Measurements from ENCODE around the gene ADPRS.
A peak's percentile ranks its signal among the peaks of the same experiment; 100 is the strongest.

ADPRS gene, protein sequence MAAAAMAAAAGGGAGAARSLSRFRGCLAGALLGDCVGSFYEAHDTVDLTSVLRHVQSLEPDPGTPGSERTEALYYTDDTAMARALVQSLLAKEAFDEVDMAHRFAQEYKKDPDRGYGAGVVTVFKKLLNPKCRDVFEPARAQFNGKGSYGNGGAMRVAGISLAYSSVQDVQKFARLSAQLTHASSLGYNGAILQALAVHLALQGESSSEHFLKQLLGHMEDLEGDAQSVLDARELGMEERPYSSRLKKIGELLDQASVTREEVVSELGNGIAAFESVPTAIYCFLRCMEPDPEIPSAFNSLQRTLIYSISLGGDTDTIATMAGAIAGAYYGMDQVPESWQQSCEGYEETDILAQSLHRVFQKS

DNA sequence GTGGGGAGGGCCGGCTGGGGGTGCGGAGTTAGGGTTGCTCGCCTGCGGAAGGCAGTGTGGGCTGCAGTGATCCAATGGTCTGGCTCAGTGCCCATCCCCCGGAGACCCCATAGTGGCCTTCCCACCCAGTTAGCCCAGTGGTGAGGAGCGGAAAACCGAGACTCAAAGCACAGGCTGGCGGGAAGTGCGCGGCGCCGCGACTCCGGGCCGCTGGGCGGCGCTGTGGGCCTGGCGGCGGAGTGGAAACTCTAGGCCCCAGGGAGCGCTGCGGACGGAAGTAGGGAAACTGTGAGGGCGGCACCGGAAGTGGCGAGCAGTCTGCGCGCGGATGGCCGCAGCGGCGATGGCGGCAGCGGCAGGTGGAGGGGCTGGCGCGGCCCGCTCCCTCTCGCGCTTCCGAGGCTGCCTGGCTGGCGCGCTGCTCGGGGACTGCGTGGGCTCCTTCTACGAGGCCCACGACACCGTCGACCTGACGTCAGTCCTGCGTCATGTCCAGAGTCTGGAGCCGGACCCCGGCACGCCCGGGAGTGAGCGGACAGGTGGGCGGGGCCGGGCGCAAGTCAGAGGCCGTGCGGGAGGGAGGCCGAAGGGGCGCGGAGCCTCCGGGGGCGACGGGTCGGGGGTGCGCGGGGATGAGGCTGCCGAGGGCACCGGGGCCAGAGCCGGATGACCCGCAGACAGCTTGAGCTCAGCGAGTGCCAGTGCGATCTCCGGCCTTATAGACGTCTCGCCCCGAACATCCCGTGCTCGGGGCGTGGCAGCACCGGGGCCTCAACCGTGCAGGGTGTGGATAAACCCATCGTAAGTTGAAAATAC lies at the start of gene ADPRS:
Gene ADPRS (plus strand): TSS at position 316 of the 816 bp plus-strand sequence. CDS start 13 bp downstream, at position 329.
- DNase-seq, result peak; percentile 79

DNA sequence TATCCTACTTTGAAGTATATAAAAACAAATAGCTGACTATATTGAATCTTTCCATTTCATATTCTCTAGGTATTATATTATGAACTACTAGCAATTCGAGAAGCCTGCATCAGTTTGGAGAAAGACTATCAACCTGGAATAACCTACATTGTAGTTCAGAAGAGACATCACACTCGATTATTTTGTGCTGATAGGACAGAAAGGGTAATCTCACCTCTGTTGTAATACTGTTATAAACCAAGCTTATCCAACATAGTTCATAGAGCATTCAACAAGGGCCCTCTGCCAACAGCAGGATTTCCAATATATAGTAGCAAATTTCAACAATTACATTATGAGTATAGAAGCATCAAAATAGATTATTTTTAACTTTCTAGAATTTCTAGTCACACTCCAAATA lies 48.5 kb upstream of the ADPRS start:
- no peak for DNase-seq

DNA sequence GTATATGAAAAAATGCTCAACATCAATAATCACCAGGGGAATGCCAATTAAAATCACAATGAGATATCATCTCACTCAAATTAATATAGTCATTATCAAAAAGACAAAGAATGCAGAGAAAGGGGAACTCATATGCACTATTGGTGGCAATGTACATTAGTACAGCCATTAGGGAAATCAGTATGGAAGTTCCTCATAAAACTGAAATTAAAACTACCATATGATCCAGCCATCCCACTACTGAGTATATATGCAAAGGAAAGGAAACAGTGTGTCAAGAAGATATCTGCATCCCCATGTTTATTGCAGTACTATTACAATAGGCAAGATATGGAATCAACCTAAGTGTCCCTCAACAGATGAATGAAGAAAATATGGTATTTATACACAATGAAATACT lies 36.9 kb upstream of the ADPRS start:
- no peak for DNase-seq

DNA sequence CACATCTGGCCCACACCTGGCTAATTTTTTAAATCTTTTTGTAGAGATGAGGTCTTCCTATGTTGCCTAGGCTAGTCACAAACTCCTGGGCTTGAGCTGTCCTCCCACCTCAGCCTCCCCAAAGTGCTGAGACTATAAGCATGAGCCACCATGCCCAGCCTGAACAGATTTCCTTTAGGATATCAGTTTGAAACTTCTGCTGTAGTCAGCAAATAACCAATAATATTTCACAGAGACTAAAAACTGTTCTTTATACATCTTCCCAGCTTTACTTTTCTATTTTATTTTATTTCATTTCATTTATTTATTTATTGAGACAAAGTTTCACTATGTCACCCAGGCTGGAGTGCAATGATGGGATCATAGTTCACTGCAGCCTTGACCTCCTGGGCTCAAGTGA lies 34.7 kb upstream of the ADPRS start:
- DNase-seq, result no peak

DNA sequence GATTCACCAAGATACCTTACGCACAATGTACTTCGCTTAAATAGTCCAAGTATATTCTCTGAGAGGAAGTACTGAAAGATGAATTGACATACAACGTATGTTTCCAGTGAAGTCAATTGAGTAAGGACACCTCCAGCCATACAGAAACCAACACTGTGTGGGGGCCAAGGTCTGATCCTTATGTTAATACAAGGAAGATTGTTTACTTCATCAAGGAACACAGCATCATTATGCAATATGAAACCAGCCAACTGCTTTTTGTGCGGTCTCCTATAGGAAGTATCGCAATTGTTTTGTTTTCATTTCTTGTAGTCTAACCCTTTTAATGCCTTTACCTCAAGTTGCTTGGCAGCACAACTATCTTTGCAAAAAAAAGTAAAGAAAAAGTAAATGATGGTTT lies 33.0 kb upstream of the ADPRS start:
- DNase-seq, result no peak

DNA sequence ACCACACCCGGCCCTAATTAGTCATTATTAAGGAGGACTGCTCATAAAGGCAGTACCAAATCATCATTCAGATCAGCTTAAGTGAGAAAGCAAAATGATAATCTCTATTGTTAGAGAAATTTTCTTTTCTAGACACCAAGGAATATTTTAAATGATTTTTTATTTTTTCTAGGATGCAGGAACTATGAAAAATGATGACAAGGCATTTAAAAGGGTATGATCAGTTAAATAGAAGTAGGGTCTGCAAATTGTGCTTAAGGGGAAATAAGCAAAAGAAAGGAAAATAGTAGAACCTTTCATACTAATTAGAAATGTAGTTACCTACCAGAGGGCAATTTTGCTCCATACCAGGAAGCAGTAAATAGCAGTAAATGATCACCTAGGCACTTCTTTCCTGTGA lies 26.4 kb upstream of the ADPRS start:
- DNase-seq, result no peak

DNA sequence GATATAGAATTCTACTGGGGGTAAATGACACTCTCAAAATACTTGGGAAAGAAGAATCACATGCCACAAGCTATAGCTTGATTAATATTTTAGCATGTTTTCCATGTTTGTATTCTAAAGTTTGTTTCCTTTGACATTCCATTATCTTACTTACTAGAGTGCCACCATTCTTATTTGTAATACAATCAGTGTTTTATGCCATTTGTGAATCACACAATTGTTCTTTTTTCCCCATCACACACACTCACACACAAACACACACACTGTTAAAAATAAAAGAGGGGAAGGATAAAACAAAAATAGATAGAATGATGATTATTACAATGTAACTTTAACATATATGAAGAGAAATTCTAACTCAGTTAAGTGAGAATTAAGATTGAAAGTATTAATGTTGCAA lies 20.8 kb upstream of the ADPRS start:
- no peak for DNase-seq

DNA sequence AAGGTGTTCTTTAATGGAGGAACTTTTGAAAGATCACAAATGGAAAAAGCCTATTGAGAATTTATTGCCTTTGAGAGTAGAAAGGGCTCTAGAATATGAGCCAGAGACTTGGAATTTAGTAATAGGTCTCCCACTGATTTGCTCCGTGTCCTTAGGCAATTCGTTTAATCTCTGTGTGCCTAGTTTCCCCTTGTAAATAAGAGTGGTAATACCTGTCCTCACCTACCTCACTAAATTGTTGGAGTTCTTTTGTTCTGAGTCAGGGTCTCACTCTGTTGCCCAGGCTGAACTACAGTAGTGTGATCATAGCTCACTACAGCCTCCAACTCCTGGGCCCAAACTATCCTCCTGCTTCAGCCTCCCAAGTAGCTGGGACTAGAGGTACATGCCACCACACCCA lies 19.8 kb upstream of the ADPRS start:
- DNase-seq, result no peak

DNA sequence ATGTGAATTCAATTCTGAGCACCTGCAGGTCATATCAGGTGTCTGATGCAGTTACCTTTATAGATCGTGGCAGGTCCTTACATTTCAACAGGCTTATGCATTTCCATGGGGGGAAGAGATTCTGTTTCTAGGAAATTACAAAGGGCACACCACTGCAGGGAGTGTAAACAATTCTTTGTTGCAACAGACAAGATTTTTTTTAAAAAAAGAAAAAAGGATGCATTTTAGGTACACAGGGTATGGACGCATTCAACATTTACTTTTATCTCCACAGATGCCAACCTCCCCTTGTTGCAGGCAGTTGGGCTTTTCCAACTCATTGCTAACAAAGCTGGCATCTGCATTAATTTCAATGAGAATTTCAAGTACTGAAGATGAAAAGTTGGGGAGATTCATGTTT lies 18.3 kb upstream of the ADPRS start:
- DNase-seq, result no peak

DNA sequence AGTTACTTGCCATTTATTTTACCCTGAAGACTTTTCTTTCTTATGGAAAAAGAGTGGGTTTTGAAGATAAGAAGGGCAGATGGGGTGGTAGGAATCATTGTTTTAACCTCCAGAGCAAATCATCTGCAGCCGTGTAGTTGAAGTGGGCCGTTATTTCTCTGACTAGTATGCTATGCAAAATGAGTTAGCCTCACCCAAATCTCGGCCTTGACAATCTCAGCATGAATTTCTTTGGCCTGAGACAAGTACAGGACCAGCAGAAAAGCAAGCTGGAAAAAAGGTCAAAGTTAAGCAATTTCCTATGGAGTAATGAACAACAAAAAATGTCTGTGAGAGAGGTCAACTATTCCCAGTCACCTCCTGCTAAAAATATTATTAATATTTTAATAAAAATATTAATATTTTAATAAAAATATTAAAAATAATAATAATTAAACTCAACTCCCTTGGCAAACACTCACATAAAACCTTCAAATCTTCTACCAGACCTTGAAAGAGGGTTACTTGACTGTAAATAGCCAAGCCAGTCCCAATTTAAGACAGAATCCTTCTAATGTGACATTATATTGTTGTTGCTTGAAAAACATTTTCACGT lies 11.6 kb upstream of the ADPRS start:
- no peak for DNase-seq

DNA sequence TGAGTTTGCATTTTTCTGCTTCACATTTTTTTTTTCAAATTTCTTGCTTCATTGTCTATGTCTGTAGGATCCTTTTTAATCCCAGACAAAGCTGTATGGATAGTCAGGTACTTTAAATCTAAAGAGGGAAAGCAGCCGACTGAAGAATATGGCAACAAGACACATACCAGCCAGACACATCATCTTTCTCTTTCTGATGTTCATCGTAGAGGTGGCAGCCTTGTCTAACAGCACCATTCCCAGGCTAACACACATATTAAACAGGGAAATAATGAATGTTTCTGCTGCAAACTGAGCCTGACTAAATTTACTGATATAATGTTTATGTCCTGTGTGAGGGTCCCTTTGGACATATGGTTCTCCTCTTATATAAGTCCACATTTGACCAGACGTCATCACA lies 8.5 kb upstream of the ADPRS start:
- DNase-seq, result no peak

DNA sequence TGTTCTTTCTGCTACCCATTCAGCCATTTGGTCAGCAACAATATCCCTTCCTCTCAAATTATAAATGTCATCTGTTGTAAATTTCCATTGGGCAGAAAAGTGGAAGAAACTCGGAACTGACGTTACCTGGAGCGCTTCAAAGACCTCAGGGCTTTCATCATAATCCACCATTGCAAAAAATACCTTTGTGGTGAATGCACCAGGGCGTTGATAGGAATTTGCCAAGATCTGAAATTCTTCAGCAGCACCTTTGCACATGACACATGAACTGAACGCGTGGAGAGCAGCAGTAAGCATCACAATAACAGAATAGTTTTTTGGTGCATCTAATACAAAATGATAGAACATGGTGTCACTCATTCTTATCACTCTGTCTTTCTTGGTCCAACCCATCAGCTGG lies 7.9 kb upstream of the ADPRS start:
- no peak for DNase-seq

DNA sequence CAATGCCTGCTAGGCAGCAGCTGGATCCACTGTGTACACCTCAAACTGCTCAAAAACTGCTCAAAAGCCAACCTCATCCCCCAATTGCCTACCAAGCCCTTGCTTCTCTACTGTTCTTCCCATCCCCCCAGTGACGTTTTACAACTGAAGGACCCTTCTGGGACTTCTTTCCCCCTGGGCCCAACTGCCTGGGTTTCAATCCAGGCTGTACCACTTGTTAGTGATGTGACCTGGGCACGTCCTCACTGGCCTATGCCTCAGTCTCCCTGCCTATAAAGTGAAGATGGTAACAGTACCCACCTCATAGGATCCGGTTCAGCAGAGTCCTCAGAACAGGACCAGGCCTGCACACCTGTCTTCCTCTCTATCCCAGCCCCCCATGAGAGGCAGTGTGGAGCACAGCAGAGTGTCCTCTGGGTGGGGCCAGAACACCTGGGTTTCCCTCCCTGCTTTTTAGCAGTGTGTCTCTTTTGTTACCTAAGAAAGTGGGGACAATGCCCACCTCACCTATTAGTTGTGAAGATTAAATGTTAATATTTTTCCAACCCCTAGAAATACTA lies 6.7 kb upstream of the ADPRS start:
- no peak for DNase-seq

DNA sequence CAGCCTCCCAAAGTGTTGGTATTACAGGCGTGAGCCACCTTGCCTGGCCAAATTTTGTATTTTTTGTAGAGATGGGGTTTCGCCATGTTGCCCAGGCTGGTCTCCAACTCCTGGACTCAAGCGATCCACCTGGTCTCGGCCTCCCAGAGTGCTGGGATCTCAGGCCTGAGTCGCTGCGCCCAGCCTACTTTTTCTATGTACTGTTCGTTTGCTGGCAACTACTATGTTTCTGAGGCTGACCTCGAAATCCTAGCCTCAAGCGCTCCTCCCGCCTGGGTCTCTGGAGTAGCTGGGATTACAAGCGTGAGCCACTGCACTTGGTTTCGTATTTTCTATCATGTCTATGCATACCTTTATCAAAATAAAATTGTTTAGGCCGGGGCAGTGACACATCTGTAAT lies 5.5 kb upstream of the ADPRS start:
- DNase-seq, result no peak

DNA sequence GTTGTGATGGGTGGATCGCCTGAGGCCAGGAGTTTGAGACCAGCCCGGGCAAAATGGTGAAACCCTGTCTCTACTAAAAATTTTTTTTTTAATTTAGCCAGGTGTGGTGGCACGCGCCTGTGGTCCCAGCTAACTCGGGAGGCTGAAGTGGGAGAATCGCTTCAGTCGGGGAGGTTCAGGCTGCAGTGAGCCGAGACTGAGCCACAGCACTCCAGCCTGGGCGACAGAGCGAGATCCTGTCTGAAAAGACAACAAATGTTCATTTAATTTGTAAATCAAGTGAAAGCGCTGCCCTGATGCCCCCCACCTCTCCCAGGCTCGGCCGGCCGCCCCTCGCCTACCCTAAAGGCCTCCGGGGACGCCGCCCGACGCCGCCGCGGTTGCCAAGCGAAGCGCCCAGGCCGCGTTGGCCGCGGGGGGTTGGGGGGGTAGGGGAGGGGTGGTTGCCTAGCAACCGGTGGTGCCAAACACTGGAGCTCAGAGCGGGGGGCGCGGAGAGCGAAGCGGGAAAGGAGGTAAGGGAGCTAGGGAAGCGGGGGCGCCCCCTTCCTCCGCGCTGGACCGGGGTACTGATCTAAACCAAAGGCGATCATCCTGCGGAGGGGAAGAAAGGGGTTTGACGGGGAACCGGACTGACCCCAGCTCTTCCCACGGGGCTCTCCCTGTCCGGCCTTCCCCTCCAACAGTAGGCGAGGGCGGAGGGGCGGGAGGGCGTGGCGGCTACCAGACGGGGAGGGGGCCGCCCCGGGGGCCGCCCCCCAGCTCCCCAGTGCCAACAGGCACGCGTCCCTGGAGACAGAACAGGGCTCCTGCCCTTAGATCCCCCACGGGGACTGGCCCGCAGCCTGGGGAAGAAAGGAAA lies 4.8 kb upstream of the ADPRS start, which contains the start of gene TEKT2:
Gene TEKT2 (plus strand): TSS at position 460 of the 862 bp plus-strand sequence. CDS start 828 bp downstream, outside the sequence.
- no peak for DNase-seq

DNA sequence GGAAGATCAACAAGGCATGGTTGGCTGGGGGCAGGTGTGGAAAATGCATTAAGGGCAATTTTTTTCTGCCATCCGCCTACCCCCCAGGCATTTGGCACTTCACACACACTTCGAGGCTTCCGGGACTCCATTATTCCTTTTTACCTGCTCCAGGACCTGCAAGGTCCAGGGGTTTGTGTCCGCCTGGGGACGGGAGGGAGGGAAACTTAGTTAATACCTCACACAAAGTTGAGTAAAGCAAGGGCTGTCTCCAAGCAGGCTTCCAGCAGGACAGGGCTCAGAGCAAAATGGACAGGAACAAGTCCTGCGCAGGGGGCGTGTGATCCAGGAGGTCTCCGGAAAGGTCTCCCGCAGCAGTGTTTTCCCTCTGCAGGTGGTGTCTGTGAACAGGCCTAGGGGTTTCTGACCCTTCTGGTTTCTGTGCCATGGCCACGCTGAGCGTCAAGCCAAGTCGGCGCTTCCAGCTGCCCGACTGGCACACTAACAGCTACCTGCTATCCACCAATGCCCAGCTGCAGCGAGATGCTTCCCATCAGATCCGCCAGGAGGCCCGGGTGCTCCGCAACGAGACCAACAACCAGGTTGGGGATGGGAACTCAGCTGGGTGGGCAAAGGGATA lies 4.1 kb upstream of the ADPRS start:
- DNase-seq, result no peak

DNA sequence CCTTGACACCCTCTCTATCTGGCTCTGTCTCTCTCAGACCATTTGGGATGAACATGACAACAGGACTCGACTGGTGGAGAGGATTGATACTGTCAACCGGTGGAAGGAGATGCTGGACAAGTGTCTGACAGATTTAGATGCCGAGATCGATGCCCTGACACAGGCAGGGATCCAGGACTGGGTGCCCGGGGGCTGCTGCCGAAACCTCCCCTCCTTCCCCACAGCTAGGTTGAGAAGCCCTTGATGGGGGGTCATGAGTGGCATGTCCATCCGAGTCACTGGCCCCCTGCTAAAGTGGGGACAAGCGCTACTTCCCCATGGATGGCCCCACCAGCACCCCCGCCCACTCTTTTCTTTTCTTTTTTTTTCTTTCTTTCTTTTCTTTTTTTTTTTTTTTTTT lies 3.6 kb upstream of the ADPRS start:
- no peak for DNase-seq

DNA sequence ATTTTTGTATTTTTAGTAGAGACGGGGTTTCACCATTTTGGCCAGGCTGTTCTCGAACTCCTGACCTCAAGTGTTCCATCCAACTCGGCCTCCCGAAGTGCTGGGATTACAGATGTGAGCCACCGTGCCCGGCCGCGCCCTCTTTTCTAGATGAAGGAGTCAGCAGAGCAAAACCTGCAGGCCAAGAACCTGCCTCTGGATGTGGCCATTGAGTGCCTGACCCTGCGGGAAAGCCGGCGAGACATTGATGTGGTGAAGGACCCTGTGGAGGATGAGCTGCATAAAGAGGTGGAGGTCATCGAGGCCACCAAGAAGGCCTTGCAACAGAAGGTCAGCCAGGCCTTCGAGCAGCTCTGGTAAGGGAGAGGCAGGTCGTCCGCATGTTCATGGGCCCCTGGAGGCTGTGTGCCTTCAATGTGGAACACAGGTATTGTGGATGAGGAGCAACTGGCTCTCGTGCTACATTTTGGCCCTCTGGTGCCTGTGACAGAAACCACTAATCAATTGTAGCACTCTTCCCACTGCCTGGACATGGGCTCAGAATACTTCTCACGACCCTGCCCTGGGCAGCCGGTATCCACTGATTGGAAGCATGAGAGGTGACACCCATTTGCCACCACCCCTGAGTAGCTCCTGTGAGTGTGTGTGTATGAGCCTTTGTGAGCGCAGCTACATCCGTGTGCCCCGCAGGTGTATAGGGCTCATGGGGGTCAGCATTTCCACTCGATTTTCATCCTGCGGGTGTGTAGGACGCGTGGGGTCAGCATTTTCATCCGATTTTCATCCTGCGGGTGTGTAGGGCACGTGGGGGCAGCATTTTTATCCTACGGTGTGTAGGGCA lies 2.8 kb upstream of the ADPRS start:
- no peak for DNase-seq

DNA sequence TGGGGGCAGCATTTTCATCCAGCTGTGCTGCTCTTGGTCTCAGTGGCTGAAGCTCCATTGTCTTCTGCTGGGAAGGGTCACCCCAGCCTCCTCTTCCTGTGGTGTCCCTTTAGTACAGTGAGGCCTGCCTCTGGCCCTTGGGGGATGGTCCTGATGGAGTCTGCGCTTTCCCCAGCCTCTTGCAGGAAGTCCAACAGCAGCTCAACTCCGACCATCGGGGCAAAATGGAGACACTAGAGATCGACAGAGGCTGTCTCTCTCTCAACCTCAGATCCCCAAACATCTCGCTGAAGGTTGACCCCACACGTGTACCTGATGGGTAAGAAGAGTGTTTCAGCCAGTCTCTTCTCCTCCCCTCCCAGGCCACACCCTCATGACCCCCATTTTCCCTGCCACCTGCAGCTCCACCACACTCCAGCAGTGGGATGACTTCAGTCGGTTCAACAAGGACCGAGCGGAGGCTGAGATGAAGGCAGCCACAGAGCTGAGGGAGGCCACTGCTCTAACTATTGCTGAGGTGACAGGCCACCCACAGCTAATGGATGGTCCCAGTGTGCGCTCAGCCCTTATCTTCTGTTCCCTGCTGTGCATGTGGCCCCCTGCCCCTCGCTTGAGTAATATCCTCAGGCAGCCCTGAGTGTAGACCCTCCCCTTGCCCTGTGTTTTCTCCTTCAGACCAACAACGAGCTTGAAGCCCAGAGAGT lies 2.0 kb upstream of the ADPRS start:
- DNase-seq, result no peak
